Sigmoid colon (tissue), 7 donors: ENCODE results near the gene BANF1. TPM values are rescaled to one million over a fixed set of nuclear protein-coding genes. Genes with fewer than 3 reads are reported as not detected.

Experiments used
- DNase-seq: peaks from one replicate; pipeline ENCODE4 v3.0.0-alpha.2; 2019
- H3K27ac ChIP-seq, 4 donors: fragments of 200-600 bp; sonication (generic); one replicate each; pipeline ENCODE4 v1.5.1; 2016 to 2019; ENCODE audit warnings: mild to moderate bottlenecking in 1 of 4
- H3K27me3 ChIP-seq, 3 donors: fragments of 200-600 bp; sonication (generic); one replicate each; pipeline ENCODE4 v1.5.1; 2019; ENCODE audit warnings: mild to moderate bottlenecking in 1 of 3
- H3K36me3 ChIP-seq, 4 donors: fragments of 200-600 bp; sonication (generic); one replicate each; pipeline ENCODE4 v1.5.1; 2016 to 2019
- H3K4me1 ChIP-seq, 4 donors: fragments of 200-600 bp; sonication (generic); one replicate each; pipeline ENCODE4 v1.5.1; 2017 to 2019
- H3K4me3 ChIP-seq, 4 donors: fragments of 200-600 bp; sonication (generic); one replicate each; pipeline ENCODE4 v1.5.1; 2017 to 2019; ENCODE audit warnings: mild to moderate bottlenecking in 2 of 4, moderate library complexity in 1 of 4
- H3K9me3 ChIP-seq, 4 donors: fragments of 200-600 bp in 3 of 4; sonication (generic) in 3 of 4; one replicate each; pipeline versions ENCODE4 v1.5.1 to v1.6.1; 2013 to 2019
- CTCF ChIP-seq, 4 experiments: fragments of 450-650 bp in 3 of 4; fragments of 200-600 bp in 1 of 4; IDR thresholded peaks; one replicate each; pipeline ENCODE4 v1.5.1; 2016 to 2019; ENCODE audit warnings: antibody characterized with exemption in 4 of 4, mild to moderate bottlenecking in 3 of 4, moderate library complexity in 2 of 4
- EP300 ChIP-seq, 4 donors: sonication (generic); formaldehyde crosslinking; IDR thresholded peaks; one replicate each; pipeline ENCODE4 v1.6.1; 2017; ENCODE audit warnings: antibody characterized with exemption in 4 of 4
- POLR2A ChIP-seq, 2 donors: fragments of 450-650 bp; IDR thresholded peaks; one replicate each; pipeline ENCODE4 v1.6.1; 2016; ENCODE audit warnings: antibody characterized with exemption in 2 of 2, mild to moderate bottlenecking in 2 of 2, moderate library complexity in 2 of 2
- POLR2AphosphoS5 ChIP-seq, 4 donors: sonication (generic); formaldehyde crosslinking; IDR thresholded peaks; one replicate each; pipeline ENCODE4 v1.6.1; 2017; ENCODE audit warnings: antibody characterized with exemption in 4 of 4
- WGBS, 2 donors: extraction: QIAGEN DNeasy Blood & Tissue Kit; methylation state at CpG; one replicate each; pipeline ENCODE4 v1.1.7; 2013; 5-methylcytosine and 5-hydroxymethylcytosine counted together
- intact Hi-C: fragments of 100-400 bp; cut with DNase I; formaldehyde crosslinking; loops from one replicate; pipeline ENCODE4 v1.15.1; 2023
- polyA plus RNA-seq, 3 donors: library from polyadenylated mRNA; stranded (reverse); fragments of 200-250 nt; gene quantifications; one replicate each; pipeline ENCODE4 v1.2.3, GENCODE V29; 2013
- total RNA-seq, 4 donors: library from RNA; depleted of rRNA; stranded (reverse); fragments of >200 nt; gene quantifications; one replicate each; pipeline ENCODE4 v1.1.0, GENCODE V29; 2016
- donor health status: healthy with polysubstance abuse.
- donor health status: Bipolar disorder and iron deficiency.
- donor health status: healthy.

The BANF1 gene
- total and polyA plus RNA-seq, 7 donors = 40.4 to 150 (median 76.4) TPM

GRCh38 chr11:65977621-65978390, 24.5 kb upstream of the BANF1 start:
- intact Hi-C loops = no loop called here
- Histone ChIP-seq H3K36me3 (peaks cover 30 to 52% (median 32%) of the 10 kb centered on the region in 4 donors), H3K27me3 (no peaks in the 10 kb centered on the region), H3K4me1 (no peaks in the 10 kb centered on the region), H3K9me3 (no peaks in the 10 kb centered on the region), H3K27ac (no peak overlapping the region), H3K4me3 (no peak overlapping the region)
- no peak for DNase-seq
- TF ChIP-seq EP300 (IDR thresholded peaks at IDR 0.05) (no peak), POLR2AphosphoS5 (IDR thresholded peaks at IDR 0.05) (no peak), POLR2A (IDR thresholded peaks at IDR 0.05) (no peak), CTCF (IDR thresholded peaks at IDR 0.05) (no peak)
- WGBS, 2 donors = 93 to 94% methylated on average over 28 of the region's 29 CpGs

GRCh38 chr11:65978391-65979238, 23.7 kb upstream of the BANF1 start:
- 89 to 93% methylated on average over 34 of the region's 34 CpGs for WGBS, 2 donors
- no peaks in the 10 kb centered on the region for H3K9me3 ChIP-seq
- H3K4me3 ChIP-seq = no peak overlapping the region
- no peaks in the 10 kb centered on the region for H3K27me3 ChIP-seq
- peaks cover 28 to 44% (median 30%) of the 10 kb centered on the region in 4 donors for H3K36me3 ChIP-seq
- DNase-seq = no peak
- H3K27ac ChIP-seq = no peak overlapping the region
- no peaks in the 10 kb centered on the region for H3K4me1 ChIP-seq
- intact Hi-C loops = no loop called here
- no peak for TF ChIP-seq POLR2AphosphoS5 (IDR thresholded peaks at IDR 0.05)
- no peak for TF ChIP-seq CTCF (IDR thresholded peaks at IDR 0.05)
- no peak for TF ChIP-seq POLR2A (IDR thresholded peaks at IDR 0.05)
- no peak for TF ChIP-seq EP300 (IDR thresholded peaks at IDR 0.05)

- Histone ChIP-seq H3K9me3 (no peaks in the 10 kb centered on the region), H3K36me3 (peaks cover 27 to 42% (median 29%) of the 10 kb centered on the region in 4 donors), H3K4me3 (no peak overlapping the region), H3K27ac (no peak overlapping the region), H3K27me3 (no peaks in the 10 kb centered on the region), H3K4me1 (no peaks in the 10 kb centered on the region)
- intact Hi-C loops = no loop called here
- DNase-seq = no peak
- whole genome bisulfite sequencing, 2 donors = 87 to 92% methylated on average over 10 of the region's 10 CpGs
- TF ChIP-seq POLR2AphosphoS5 (IDR thresholded peaks at IDR 0.05) (no peak), CTCF (IDR thresholded peaks at IDR 0.05) (no peak), EP300 (IDR thresholded peaks at IDR 0.05) (no peak), POLR2A (IDR thresholded peaks at IDR 0.05) (no peak)
Measured at GRCh38 chr11:65979261-65979759, 23.0 kb upstream of the BANF1 start.

- TF ChIP-seq CTCF (IDR thresholded peaks at IDR 0.05) = no peak
- no peak for TF ChIP-seq POLR2AphosphoS5 (IDR thresholded peaks at IDR 0.05)
Measured at GRCh38 chr11:65981101-65981740, 21.1 kb upstream of the BANF1 start.

More at GRCh38 chr11:65981101-65981740, 21.1 kb upstream of the BANF1 start:
- intact Hi-C loops = loop anchor here (10.0 kb wide), 1 partner anchor 276 kb away; no protein-coding TSS in a partner anchor
- 81 to 84% methylated on average over 12 of the region's 12 CpGs for WGBS, 2 donors
- peak; percentile 47 for DNase-seq
- Histone ChIP-seq H3K4me3 (no peak overlapping the region), H3K27me3 (no peaks in the 10 kb centered on the region), H3K9me3 (no peaks in the 10 kb centered on the region), H3K36me3 (peaks cover 27 to 37% (median 29%) of the 10 kb centered on the region in 4 donors), H3K27ac (no peak overlapping the region), H3K4me1 (no peaks in the 10 kb centered on the region)
